GM21576 (cell line): ENCODE results near the gene SORCS3.

Source experiments
- ATAC-seq: cut with Tn5 transposase; IDR thresholded peaks from one replicate; pipeline ENCODE4 v1.9.1; 2021; ENCODE audit warnings: mild to moderate bottlenecking, moderate library complexity; ENCODE audit not compliant: unreplicated experiment

Gene SORCS3

GRCh38 chr10:105243381-105243780, 602.3 kb downstream of the SORCS3 start:
- ATAC-seq, result no peak

DNA sequence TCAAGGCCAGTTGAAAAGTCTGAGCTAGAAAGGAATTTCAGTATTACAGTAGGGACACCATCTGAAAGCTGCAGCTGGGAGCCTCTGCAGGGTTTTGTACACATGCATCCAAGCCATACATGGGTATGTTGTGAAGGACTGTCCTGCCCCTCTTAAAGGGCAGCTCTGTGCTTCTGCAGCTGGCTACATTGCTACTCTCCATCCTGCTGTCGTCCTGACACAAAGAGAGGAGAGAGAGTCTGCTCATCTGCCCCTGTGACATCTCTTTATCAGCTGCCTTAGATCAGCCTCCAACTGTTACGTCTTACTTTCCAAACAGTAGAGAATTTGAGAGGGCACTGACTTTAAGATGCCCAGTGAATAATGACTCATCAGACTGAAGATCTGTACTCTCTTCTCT, 602.7 kb downstream of the SORCS3 start:
- ATAC-seq, result no peak

DNA sequence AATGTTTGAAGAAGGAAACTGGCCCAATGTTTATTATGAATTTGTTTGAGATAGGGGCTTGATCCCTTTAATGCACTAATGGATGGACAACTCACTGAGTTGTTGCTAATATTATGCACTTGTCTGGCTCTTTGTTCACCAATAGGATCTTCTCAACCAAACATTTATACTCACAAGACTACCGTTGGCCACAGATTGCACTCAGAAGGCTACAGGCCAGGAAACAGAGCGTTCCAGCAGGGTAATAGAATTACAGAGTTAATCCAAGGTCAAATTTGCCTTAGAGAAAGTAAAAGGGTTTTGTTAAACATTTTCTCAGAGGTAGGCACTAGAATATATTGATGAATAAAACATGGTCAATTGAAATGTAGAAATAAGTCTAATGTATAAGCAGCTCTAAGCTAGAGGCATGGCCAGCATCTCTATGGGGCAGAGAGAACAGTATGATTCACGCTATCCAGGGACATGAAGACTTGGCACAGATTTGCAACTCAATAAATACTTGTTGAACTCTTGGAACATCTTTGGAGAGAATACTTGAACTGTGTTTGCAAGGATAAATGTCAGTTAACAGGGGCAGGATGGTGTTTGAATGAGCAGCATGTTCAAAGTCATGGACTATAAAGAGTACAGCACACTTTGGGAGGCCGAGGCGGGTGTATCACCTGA, 606.9 kb downstream of the SORCS3 start:
- no peak for ATAC-seq

- no peak for ATAC-seq
Observed at GRCh38 chr10:105252911-105253310, 611.8 kb downstream of the SORCS3 start.

- no peak for ATAC-seq
Observed at GRCh38 chr10:105253515-105254212, 612.6 kb downstream of the SORCS3 start.

DNA sequence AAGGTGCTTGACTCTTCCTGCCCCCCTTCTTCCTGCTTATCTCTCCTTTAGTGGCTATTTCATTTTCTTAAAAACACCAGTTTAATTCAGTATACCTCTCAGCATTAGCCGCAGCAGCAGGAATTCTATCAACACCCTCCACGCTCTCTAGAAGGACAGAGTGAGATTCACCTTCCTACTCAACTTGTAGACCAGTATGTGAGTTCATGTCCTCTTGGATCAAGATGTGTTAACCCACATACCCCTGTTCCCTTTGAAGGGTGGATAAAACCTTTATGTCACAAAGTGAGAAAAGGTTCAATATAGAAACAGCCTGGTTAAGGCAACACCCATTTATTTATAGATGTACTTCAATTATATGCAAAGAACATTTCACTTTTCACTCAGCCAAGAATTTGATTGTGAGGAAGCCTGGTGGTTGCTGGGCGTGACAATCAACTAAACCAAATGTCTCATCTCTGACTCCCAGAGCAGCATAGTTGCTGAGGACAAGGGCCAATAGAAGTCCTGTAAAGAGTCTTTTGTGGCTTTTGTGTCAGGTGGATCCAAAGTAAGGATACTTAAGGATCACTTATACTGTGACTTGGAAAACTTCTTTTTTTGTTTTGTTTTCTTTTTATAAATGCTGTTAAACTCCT, 617.1 kb downstream of the SORCS3 start:
- ATAC-seq, result no peak

DNA sequence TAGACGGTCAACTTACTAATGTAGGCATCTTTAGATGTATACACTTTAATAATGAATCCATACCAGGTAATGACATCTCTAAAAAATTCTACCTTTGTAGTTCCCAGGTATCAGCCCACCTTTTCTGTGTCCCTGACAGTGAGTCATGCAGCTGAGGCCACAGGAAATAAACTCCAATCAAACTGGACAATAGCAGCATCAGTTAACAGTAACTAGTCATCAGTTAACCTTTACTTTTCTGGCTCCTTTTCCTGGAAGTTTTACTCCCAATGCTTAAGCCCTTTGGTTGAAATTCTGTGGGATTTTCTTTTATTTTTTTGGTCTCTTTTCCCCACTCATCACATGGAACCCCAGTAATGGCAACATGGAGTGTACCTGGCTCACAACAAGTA, 617.6 kb downstream of the SORCS3 start:
- ATAC-seq, result no peak

DNA sequence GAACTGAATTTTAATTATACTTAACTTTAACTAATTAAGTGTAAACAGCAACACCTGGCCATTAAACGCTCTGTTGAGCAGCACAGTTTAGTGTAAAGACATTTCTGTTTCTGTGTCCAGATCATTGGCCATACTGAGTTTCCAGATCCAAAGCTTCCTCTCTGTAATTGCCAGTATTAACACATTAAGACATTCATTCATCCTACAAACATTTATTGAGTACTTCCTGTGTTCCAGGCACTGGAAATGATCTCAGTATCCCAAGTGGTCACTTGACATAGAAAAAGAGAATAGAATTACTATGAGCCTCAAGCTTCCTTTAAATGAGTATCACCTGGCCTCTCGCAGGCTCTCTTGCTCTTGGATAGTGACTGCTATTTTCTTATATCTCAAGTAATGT, 618.1 kb downstream of the SORCS3 start:
- ATAC-seq, result no peak

GRCh38 chr10:105262666-105263065, 621.6 kb downstream of the SORCS3 start:
- no peak for ATAC-seq

DNA sequence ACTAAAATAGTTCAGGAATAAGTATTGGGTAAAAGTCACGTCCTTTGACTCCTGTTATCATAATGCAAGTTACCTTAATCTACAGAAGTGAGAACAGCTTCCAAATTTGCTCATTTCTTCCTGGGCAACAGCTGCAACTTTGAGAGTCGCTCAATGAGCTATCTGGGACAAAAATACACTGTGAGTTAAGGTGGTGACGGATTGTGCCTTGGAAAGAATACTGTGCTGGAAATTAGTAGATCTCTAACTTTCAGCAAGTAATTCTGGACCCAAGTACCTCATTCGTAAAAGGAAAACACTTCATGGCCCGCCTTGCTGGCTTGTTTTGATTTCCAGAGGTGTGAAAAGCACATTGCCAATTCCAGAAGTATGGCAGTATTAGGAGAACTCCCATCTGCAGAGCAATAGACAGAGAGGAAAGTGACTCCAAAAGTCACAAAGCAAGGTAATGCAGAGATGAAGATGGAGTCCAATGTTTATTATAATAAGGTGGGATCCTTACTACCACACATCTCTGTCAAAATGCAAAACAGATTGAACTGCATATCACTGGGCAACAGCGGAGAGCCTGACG, 626.0 kb downstream of the SORCS3 start:
- ATAC-seq, result no peak

DNA sequence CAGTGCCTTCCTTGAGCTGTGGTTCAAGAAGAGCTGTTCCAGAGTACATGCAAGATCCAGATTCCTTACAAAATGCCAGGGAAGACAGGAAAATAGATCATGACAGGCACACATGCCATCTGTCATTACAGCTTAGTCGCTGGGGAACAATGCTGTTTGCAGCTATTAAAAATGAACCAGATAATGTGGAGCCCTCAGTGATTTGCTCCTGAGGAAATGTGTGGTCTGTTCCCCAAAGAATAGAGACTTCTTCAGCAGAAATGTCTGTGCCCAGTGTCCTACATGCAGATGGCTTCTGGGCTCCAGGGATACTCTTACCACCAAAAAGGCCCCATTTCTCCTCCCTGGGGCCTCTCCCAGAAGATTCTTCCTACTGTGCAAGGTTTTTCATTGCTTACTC, 627.9 kb downstream of the SORCS3 start:
- no peak for ATAC-seq

DNA sequence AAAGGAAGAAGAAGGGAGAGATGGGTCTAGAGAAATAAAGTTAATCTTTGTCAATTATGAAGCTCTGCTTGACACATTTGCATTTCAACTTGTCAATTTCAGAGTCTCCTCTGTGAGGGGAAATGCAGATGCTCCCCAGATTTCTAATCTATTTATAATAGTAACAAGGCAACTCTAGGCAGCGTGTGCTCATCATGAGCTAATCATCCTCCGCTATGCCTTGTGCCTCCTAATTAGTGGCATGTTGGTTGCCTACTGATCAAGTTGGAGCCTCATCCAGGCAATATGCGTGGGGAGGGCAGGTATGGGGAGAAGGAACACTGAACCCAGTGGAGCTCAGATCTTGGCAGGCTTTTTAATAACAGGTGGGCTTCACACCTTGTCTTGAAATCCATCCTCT, 628.6 kb downstream of the SORCS3 start:
- ATAC-seq, result no peak

- no peak for ATAC-seq
Observed at GRCh38 chr10:105274556-105275070, 633.5 kb downstream of the SORCS3 start.

GRCh38 chr10:105278439-105278838, 637.3 kb downstream of the SORCS3 start:
- ATAC-seq, result no peak

GRCh38 chr10:105279101-105279500, 638.0 kb downstream of the SORCS3 start:
- ATAC-seq, result no peak

DNA sequence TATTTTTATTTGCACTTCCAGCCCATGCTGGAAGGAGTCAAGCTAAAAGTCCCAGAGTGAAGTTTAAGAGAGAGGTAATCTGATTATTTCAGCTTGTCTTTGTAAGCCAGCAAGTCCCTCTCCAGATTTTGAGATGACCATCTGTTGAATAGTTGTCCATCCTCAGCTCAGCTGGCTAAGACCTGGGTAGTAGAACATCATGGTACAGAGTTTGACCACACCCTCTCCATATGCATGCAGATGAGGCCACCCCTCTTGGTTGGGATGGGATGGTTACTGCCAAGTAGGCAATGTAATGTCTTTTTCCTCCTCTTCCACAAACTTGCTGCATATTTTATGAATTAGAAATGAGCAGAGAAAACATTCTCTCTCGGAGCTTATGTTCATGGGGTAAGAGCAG, 639.8 kb downstream of the SORCS3 start:
- no peak for ATAC-seq

GRCh38 chr10:105284476-105285215, 643.6 kb downstream of the SORCS3 start:
- no peak for ATAC-seq

DNA sequence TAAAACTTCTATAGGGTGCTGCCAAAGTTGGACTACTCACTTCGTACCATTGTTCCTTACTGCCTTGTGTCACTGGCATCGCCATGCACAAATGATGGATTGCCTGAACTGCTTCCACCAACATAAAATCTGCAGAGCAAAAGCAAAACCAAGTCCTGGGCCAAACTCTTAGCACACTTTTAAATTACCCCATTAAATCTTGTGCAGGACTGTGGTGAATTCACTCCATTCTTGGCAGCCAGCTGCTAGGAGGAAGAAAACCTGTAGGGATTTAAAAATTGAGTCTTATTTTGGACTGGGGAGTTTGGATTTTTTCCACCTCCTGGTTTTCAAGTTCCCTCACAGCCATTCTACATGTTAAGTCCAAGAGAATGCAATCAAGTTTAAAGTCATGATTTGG, 646.9 kb downstream of the SORCS3 start:
- no peak for ATAC-seq

GRCh38 chr10:105288613-105289012, 647.5 kb downstream of the SORCS3 start:
- ATAC-seq, result no peak

GRCh38 chr10:105291571-105291970, 650.5 kb downstream of the SORCS3 start:
- ATAC-seq, result no peak

- ATAC-seq, result no peak
Observed at GRCh38 chr10:105292236-105292635, 651.1 kb downstream of the SORCS3 start.
